Astrocyte (in vitro differentiated cells and primary cell): Measurements from ENCODE around the gene ULK3. TPM values are rescaled to one million over a fixed set of nuclear protein-coding genes. Genes with fewer than 3 reads are reported as not detected.

Experiments used
- DNase-seq: peaks from one replicate; pipeline ENCODE4 v3.0.0-alpha.2; 2010; ENCODE audit warnings: low read depth
- FAIRE-seq: peaks from 2 replicates; lab custom pipeline; 2011; peaks lifted over from hg19 to GRCh38; lab: Jason Lieb, UNC
- H2AFZ ChIP-seq: 2 replicates; pipeline ENCODE4 v1.6.0; 2012; ENCODE audit warnings: low read depth, low read length, inconsistent platforms
- H3K27ac ChIP-seq: 2 replicates; pipeline ENCODE4 v1.5.1; 2011; ENCODE audit warnings: low read depth, low read length, inconsistent platforms
- H3K27me3 ChIP-seq: 2 replicates; pipeline ENCODE4 v1.6.0; 2011; ENCODE audit warnings: low read length, inconsistent platforms; ENCODE audit not compliant: insufficient read depth
- H3K36me3 ChIP-seq: 2 replicates; pipeline ENCODE4 v1.5.1; 2011; ENCODE audit warnings: low read length, inconsistent platforms; ENCODE audit not compliant: insufficient read depth
- H3K4me1 ChIP-seq: 2 replicates; pipeline ENCODE4 v1.5.1; 2011; ENCODE audit warnings: low read length, inconsistent platforms; ENCODE audit not compliant: insufficient read depth
- H3K4me2 ChIP-seq: 2 replicates; pipeline ENCODE4 v1.6.0; 2012; ENCODE audit warnings: low read length, inconsistent platforms
- H3K4me3 ChIP-seq: 2 replicates; pipeline ENCODE4 v1.5.1; 2011; ENCODE audit warnings: low read depth, mild to moderate bottlenecking, low read length, inconsistent platforms; ENCODE audit not compliant: insufficient read depth
- H3K79me2 ChIP-seq: 2 replicates; pipeline ENCODE4 v1.6.0; 2012; ENCODE audit warnings: mild to moderate bottlenecking, low read length, inconsistent platforms; ENCODE audit not compliant: insufficient read depth
- H3K9ac ChIP-seq: 2 replicates; pipeline ENCODE4 v1.6.0; 2012; ENCODE audit warnings: mild to moderate bottlenecking, low read length, inconsistent platforms
- H3K9me3 ChIP-seq: 2 replicates; pipeline ENCODE4 v1.5.1; 2012; ENCODE audit warnings: low read depth, mild to moderate bottlenecking, low read length, inconsistent platforms; ENCODE audit not compliant: insufficient read depth
- H4K20me1 ChIP-seq: 2 replicates; pipeline ENCODE4 v1.6.0; 2012; ENCODE audit warnings: low read length, inconsistent platforms; ENCODE audit not compliant: insufficient read depth
- H3K27ac Mint-ChIP-seq: one replicate; pipeline ENCODE4 v1.8.0; 2021; ENCODE audit warnings: mild to moderate bottlenecking, mixed read lengths; ENCODE audit not compliant: unreplicated experiment
- H3K27me3 Mint-ChIP-seq: one replicate; pipeline ENCODE4 v1.8.0; 2021; ENCODE audit warnings: low read depth, mixed read lengths; ENCODE audit not compliant: unreplicated experiment
- H3K36me3 Mint-ChIP-seq: one replicate; pipeline ENCODE4 v1.8.0; 2021; ENCODE audit warnings: low read depth, mixed read lengths; ENCODE audit not compliant: unreplicated experiment
- H3K4me1 Mint-ChIP-seq: one replicate; pipeline ENCODE4 v1.8.0; 2021; ENCODE audit warnings: low read depth, mixed read lengths; ENCODE audit not compliant: unreplicated experiment
- H3K4me3 Mint-ChIP-seq: one replicate; pipeline ENCODE4 v1.8.0; 2021; ENCODE audit warnings: mild to moderate bottlenecking, moderate library complexity, mixed read lengths; ENCODE audit not compliant: unreplicated experiment
- H3K9me3 Mint-ChIP-seq: one replicate; pipeline ENCODE4 v1.8.0; 2021; ENCODE audit warnings: mild to moderate bottlenecking, mixed read lengths; ENCODE audit not compliant: unreplicated experiment
- EZH2 ChIP-seq: IDR thresholded peaks from 2 replicates; pipeline ENCODE4 v1.6.1; 2012; ENCODE audit warnings: mild to moderate bottlenecking, low read length, inconsistent platforms; ENCODE audit not compliant: insufficient read depth
- total RNA-seq: library from RNA; stranded (reverse); gene quantifications from 2 replicates; pipeline ENCODE4 v1.2.1, GENCODE V29; 2021
- TF ChIP-seq, protein P1 (sequence below): IDR thresholded peaks from 2 replicates; pipeline ENCODE4 v1.5.1; 2011; ENCODE audit warnings: low read depth, mild to moderate bottlenecking, inconsistent platforms, low read length, moderate library complexity; ENCODE audit not compliant: insufficient read depth

ULK3 gene
- total RNA-seq, 1 donor from 2014 or later: 15.6 TPM

DNA sequence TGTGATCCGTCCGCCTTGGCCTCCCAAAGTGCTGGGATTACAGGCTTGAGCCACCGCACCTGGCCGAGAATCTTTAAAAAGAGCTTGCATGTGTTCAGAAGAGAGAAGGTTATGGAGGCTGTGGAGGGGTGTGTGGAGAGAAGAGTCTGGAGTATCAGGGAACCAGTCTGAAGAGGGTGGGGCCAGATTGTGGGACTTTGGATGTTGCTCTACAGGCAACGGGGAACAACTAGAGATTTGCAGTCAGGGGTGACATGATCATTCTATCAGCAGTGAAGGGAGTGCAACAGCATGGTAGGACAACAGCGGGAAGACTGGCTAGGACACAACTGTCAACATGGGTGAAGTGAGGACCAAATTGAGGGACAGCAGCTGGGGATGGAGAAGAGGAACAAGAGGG lies 21.3 kb upstream of the ULK3 start:
- Mint-ChIP-seq H3K36me3 (peaks cover 16% of the 10 kb centered on the region), H3K27me3 (no peaks in the 10 kb centered on the region), H3K9me3 (peaks cover 4% of the 10 kb centered on the region), H3K4me1 (peaks cover 28% of the 10 kb centered on the region), H3K4me3 (no peak overlapping the region), H3K27ac (no peak overlapping the region)
- no peak overlapping the region for H3K4me3 ChIP-seq
- H3K4me1 ChIP-seq: peaks cover 13% of the 10 kb centered on the region
- FAIRE-seq (no peak), DNase-seq (no peak)
- no peak overlapping the region for H3K4me2 ChIP-seq
- H2AFZ ChIP-seq: no peak overlapping the region
- H3K27ac ChIP-seq: no peak overlapping the region
- no peaks in the 10 kb centered on the region for H3K9me3 ChIP-seq
- peaks cover 60% of the 10 kb centered on the region for H3K79me2 ChIP-seq
- no peak overlapping the region for H3K9ac ChIP-seq
- peaks cover 74% of the 10 kb centered on the region for H4K20me1 ChIP-seq
- TF ChIP-seq, protein P1, sequence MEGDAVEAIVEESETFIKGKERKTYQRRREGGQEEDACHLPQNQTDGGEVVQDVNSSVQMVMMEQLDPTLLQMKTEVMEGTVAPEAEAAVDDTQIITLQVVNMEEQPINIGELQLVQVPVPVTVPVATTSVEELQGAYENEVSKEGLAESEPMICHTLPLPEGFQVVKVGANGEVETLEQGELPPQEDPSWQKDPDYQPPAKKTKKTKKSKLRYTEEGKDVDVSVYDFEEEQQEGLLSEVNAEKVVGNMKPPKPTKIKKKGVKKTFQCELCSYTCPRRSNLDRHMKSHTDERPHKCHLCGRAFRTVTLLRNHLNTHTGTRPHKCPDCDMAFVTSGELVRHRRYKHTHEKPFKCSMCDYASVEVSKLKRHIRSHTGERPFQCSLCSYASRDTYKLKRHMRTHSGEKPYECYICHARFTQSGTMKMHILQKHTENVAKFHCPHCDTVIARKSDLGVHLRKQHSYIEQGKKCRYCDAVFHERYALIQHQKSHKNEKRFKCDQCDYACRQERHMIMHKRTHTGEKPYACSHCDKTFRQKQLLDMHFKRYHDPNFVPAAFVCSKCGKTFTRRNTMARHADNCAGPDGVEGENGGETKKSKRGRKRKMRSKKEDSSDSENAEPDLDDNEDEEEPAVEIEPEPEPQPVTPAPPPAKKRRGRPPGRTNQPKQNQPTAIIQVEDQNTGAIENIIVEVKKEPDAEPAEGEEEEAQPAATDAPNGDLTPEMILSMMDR: no peak
- no peak for TF ChIP-seq EZH2
- no peaks in the 10 kb centered on the region for H3K27me3 ChIP-seq
- H3K36me3 ChIP-seq: no peaks in the 10 kb centered on the region

DNA sequence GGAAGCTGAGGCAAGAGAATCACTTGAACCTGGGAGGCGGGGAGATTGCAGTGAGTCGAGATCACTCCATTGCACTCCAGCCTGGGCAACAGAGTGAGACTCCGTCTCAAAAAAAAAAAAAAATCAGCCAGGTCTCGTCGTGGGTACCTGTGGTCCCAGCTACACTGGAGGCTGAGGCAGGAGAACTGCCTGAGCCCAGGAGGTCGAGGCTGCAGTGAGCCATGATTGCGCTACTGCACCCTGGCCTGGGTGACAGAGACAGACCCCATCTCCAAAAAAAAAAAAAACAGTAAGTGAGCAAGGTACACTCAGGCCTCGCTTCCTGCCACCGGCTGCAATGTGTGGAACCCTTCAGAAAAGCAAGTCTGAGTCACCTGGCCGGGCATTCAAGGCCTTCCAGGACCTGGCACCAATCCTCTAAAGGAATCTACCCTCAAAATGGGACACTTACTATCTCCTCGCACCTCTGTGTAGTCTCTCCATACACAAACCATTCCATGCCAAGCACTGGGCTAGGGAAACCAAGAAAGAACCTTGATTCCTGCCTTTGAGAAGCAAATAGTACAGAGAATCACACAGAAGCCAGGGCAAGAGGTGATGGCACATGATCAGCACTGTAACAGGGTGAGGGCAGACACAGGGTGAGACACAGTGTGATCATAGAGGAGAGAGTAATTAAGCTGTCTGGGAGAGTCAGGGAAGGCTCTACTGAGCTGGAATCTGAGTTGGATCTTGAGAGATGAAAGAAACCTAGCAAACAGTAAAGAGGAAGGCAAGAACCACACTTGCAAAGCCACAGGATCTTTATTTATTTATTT lies 20.5 kb upstream of the ULK3 start:
- no peaks in the 10 kb centered on the region for H3K36me3 ChIP-seq
- H3K27ac ChIP-seq: peak overlapping the region; percentile 30
- TF ChIP-seq, protein P1: no peak
- no peak for TF ChIP-seq EZH2
- no peak overlapping the region for H2AFZ ChIP-seq
- peaks cover 73% of the 10 kb centered on the region for H4K20me1 ChIP-seq
- FAIRE-seq: no peak
- Mint-ChIP-seq H3K27me3 (no peaks in the 10 kb centered on the region), H3K9me3 (peaks cover 4% of the 10 kb centered on the region), H3K27ac (no peak overlapping the region), H3K4me3 (peak overlapping the region; percentile 40), H3K36me3 (peaks cover 17% of the 10 kb centered on the region), H3K4me1 (peaks cover 25% of the 10 kb centered on the region)
- DNase-seq: peak; percentile 50
- H3K79me2 ChIP-seq: peaks cover 57% of the 10 kb centered on the region
- no peak overlapping the region for H3K4me3 ChIP-seq
- H3K9ac ChIP-seq: peak overlapping the region; percentile 42
- H3K4me1 ChIP-seq: peaks cover 13% of the 10 kb centered on the region
- no peaks in the 10 kb centered on the region for H3K27me3 ChIP-seq
- no peaks in the 10 kb centered on the region for H3K9me3 ChIP-seq
- peak overlapping the region; percentile 33 for H3K4me2 ChIP-seq

- Mint-ChIP-seq H3K9me3 (no peaks in the 10 kb centered on the region), H3K27ac (no peak overlapping the region), H3K27me3 (no peaks in the 10 kb centered on the region), H3K36me3 (peaks cover 4% of the 10 kb centered on the region), H3K4me1 (peaks cover 2% of the 10 kb centered on the region), H3K4me3 (no peak overlapping the region)
- H2AFZ ChIP-seq: no peak overlapping the region
- FAIRE-seq (no peak), DNase-seq (no peak)
- H3K27me3 ChIP-seq: no peaks in the 10 kb centered on the region
- no peaks in the 10 kb centered on the region for H3K36me3 ChIP-seq
- no peak overlapping the region for H3K4me2 ChIP-seq
- H3K9me3 ChIP-seq: no peaks in the 10 kb centered on the region
- TF ChIP-seq EZH2: no peak
- TF ChIP-seq, protein P1: no peak
- no peak overlapping the region for H3K9ac ChIP-seq
- H4K20me1 ChIP-seq: peaks cover 63% of the 10 kb centered on the region
- H3K79me2 ChIP-seq: peaks cover 36% of the 10 kb centered on the region
- no peak overlapping the region for H3K27ac ChIP-seq
- peaks cover 2% of the 10 kb centered on the region for H3K4me1 ChIP-seq
- H3K4me3 ChIP-seq: no peak overlapping the region
These were observed 15.4 kb upstream of the ULK3 start for GRCh38 chr15:74858369-74858740.
